GM12872 (cell line): ENCODE measurements around the gene LMBRD1.

Experiments
- CTCF ChIP-seq: IDR thresholded peaks from 3 replicates; pipeline ENCODE4 v1.5.1; 2011; ENCODE audit warnings: low read depth, mild to moderate bottlenecking, low read length, moderate library complexity; ENCODE audit not compliant: insufficient read depth

Gene LMBRD1

DNA sequence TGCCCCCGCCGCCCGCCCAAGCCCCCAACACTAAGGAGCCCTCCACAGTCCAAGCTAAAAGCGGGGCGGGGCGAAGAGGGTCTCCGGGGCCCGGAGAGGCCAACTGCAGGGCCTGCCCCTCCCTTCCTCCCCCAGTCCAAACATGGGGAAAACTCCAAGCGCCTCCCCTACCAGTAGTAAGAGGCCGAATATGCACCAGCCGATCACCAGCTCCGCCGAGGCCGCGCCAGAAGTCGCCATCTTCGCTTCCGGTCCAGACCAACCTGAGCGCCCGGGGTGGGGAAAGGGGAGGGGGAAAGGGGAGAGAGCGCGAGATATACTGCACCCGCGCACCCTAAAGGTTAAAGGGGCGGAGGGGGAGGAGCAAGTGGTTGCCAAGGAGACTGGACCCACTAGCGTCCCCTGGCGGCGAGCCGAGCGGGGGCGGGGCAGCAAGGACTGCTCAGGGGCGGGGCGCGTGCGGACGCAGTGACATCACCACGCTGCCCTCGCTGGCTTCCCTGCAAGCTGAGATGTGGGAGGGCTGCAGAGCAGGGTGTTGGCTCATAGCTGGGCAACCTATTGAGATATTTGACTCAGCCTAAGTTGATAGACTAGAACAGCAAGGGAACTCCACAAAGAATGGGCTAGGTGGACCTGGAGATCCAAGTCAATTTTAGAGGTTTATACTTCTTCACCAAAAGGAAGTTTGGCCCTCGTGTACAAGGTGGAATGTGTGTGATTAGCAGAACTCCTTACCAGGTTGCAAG is at the start of gene LMBRD1:
LMBRD1 (minus strand) TSS at position 369 of the 749 bp plus-strand sequence; CDS start at position 240, 129 bp downstream.
- peak; percentile 98 for TF ChIP-seq CTCF

DNA sequence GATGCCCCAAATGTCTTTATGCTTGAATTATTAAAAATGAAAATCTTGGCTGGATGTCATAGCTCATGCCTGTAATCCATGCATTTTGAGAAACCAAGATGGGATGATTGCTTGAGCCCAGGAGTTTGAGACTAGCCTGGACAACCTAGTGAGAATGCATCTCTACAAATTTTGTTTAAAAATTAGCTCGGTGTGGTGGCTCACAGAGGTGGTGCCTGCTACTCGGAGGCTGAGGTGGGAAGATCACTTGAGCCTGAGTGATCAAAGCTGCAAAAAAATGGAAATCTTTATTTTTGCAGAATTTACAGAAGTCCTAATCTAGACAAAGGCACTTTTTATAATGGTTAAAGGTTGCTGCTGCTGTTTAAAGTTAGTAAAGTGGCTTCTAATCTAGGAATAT is 49.5 kb upstream of the LMBRD1 start:
- no peak for TF ChIP-seq CTCF

DNA sequence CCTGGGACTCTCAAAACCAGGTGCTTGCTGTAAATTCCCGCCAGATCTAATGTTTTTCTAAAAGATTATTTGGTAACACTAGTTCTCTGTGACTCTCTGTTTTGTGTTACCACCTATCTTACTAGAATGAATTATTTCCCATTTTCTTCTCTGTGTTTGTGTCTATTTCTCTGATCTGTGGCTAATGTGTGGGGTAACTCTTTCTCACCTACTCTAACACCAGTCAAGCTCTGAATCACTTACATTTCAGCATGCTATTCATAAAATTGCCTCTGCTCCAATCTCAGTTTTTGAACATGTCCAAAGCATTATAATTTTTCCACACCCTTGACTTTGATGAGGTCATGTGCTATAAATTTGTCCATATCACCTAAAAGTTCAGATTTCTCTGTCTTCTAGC is 46.4 kb upstream of the LMBRD1 start:
- TF ChIP-seq CTCF = no peak

GRCh38 chr6:69841862-69842261 is 45.1 kb upstream of the LMBRD1 start:
- no peak for TF ChIP-seq CTCF

GRCh38 chr6:69835414-69836179 is 38.8 kb upstream of the LMBRD1 start:
- TF ChIP-seq CTCF = peak; percentile 75

DNA sequence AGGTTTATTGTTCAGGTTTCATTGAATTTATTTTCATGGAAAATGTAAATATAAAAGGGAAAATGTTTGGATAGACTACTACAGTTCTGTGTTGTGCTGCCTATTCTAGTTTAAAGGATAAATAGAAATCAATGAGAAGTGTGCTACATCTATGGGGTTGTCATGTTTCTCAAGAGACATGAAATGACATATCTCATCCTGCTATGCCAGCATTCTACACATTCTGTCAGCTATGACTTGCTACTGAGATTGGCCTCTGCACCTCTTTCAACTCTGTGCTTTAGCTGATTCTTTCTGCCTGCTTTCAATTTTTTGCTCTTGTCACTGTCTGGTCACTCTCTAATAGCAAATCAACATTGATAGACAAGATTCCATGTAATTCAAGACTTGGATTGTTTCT is 35.7 kb upstream of the LMBRD1 start:
- no peak for TF ChIP-seq CTCF

DNA sequence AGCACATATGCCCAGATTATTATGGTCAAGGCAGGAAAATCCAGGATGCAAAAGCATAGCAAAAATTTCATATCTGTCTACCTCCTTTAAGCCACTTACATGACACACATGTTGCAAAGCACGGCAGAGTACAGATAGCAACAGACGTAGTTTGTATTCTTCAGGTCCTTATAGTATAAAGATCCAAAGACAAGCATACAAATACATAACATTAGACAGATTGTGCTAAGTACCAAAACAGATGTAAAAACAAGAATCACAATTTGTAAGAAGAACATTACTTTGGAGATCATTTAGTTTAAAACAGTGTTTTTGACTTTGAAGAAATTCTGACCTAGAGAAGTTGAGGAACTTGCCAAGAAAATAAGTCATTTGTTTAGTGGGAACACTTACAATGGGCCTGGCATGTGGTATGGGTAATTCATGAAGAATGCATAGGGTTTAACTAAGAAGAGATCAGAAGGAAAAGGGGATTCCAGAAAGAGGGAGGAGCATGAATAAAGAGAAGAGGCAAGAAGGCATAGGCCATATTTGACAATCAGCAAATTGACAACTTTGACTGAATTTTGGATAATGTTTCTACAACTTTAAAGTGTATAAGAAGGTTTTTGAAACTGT is 30.6 kb upstream of the LMBRD1 start:
- TF ChIP-seq CTCF = no peak
